PC-3 (cell line): ENCODE data around the gene FAXC.

Source experiments
- CTCF ChIP-seq: fragments of 300-600 bp; sonication (generic); conservative IDR thresholded peaks from 2 replicates; pipeline ENCODE4 v1.5.1; 2017; ENCODE audit warnings: antibody characterized with exemption, low read depth, mild to moderate bottlenecking, low read length
- EZH2 ChIP-seq: fragments of 300-600 bp; sonication (generic); IDR thresholded peaks from one replicate; pipeline ENCODE4 v1.6.1; 2017; ENCODE audit warnings: antibody characterized with exemption, mild to moderate bottlenecking, low read length; ENCODE audit not compliant: unreplicated experiment
- EZH2phosphoT487 ChIP-seq: fragments of 300-600 bp; sonication (generic); IDR thresholded peaks from 2 replicates; pipeline ENCODE4 v1.6.1; 2018; ENCODE audit warnings: mild to moderate bottlenecking, antibody characterized with exemption, low read length, borderline replicate concordance

GRCh38 chr6:99397287-99397686 is 47.8 kb upstream of the FAXC start:
- TF ChIP-seq CTCF (no peak), EZH2 (no peak), EZH2phosphoT487 (no peak)
